ENCODE results near the gene RAD51B. TPM values are rescaled to one million over a fixed set of nuclear protein-coding genes. Genes with fewer than 3 reads are reported as not detected.
"Not testable (repeated sequence)": the region's sequence is repeated elsewhere in the genome, so short reads cannot be mapped to it uniquely, and the experiment has no call there.

Gene RAD51B
- total and polyA plus RNA-seq, 4 experiments from 2014 or later, result 22.0 to 35.7 (median 31.4) TPM

DNA sequence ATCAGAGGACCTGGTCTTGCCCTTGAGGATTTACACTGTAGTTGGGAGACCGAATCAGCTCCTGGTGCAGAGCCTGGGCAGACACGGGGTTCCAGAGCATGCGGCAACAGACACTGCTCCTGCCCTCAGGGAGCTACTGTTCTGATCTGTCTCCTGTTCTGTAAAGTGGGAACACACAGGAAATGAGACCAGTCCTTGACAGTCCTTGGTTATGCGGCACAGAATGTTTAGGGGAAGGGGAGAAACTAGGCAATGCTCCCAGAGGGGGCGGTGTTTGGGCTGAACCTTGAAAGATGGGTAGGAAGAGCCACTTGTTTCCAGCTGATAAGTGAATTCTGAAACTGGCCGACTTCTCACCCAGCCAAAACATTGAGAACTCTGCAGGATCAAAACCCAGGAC is 840.9 kb downstream of the RAD51B start:
- no peak overlapping the region for H3K27ac Mint-ChIP-seq
- CTCF ChIA-PET (ENCODE audit: partially characterized antibody), result interaction anchor here (1.5 kb wide), 1 partner anchor 156 kb away, joined by 3 read pairs; no protein-coding TSS in a partner anchor
- POLR2A ChIA-PET (ENCODE audit: partially characterized antibody), result interaction anchor here (1.0 to 1.4 kb wide), 5 partner anchors 10 to 153 kb away, joined by 3 to 7 read pairs (median 3); no protein-coding TSS in a partner anchor
- Histone ChIP-seq H3K27ac (ENCODE audit: low read depth, low read length) (no peak overlapping the region), H3K36me3 (ENCODE audit: insufficient read depth, low read length) (no peaks in the 10 kb centered on the region), H3K27me3 (ENCODE audit: insufficient read depth, low read length) (no peaks in the 10 kb centered on the region), H3K9me3 (ENCODE audit: control insufficient read depth in 1 of 2, low read length in 2 of 2) (no peaks in the 10 kb centered on the region), H3K4me1 (ENCODE audit: insufficient read depth, low read length) (peaks cover 23% of the 10 kb centered on the region), H3K4me3 (ENCODE audit: low read length in 2 of 2) (no peak overlapping the region)
- H3K27me3 Mint-ChIP-seq, result no peaks in the 10 kb centered on the region
- intact Hi-C loops (cut with micrococcal nuclease), result no loop called here
- H3K4me3 Mint-ChIP-seq, result peak overlapping the region in 2 of 8 donors; percentile 15 to 21
- peaks cover 15 to 39% (median 25%) of the 10 kb centered on the region in 4 donors for H3K4me1 Mint-ChIP-seq
- H3K36me3 Mint-ChIP-seq, result no peaks in the 10 kb centered on the region
- no peak for DNase-seq
- no peaks in the 10 kb centered on the region for H3K9me3 Mint-ChIP-seq

DNA sequence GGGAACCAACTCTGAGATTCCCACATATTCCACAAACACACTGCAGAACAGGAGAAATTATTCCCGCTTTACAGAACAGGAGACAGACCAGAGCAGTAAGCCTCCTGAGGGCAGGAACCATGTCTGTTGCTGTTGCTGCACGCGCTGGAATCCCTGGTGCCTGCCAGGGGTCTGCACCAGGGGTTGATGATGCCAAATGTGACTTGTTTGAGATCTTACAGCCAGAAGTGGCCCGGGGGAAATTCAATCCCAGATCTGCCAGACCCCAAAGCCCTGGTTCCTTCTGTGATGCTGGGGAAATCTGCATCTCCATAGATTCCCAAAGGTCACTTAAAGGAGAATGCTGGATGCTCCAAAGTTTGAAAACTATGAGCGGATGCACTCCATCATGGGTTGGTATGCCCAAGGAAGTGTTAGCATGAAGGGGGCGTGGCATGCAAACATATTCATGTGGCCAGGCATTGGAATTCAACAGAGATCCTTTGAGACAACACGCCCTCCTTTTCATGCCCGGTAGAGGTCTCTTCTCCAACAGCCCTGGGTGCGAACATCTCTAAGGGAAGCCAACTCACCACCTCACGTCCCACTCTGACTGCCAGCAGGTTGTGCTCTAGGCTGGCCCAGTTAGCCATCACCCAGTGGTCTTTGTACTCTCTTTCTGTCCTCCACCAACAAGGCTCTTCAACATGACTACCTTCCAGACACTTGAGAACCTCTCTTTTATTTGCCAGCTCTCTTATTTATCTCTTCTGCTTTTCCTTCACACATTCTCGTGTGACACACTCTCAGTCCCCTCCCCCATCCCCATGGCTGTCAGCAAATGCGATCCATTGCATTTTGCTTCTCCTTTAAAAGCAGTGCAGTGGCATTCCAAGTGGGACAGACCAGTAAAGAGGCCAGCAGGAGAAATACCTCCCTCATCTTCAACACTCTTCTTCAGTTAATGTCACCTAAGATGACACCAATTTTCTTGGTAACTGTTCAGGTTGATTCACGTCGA is 841.9 kb downstream of the RAD51B start:
- no peaks in the 10 kb centered on the region for H3K27me3 Mint-ChIP-seq
- peaks cover 33% of the 10 kb centered on the region for H3K4me1 ChIP-seq (ENCODE audit: insufficient read depth, low read length)
- H3K27ac Mint-ChIP-seq, result peak overlapping the region in 5 of 7 donors; percentile 0 to 38 (median 25)
- no peaks in the 10 kb centered on the region for H3K9me3 ChIP-seq (ENCODE audit: control insufficient read depth in 1 of 2, low read length in 2 of 2)
- no peaks in the 10 kb centered on the region for H3K27me3 ChIP-seq (ENCODE audit: insufficient read depth, low read length)
- no peaks in the 10 kb centered on the region for H3K9me3 Mint-ChIP-seq
- ChIA-PET POLR2A (ENCODE audit: partially characterized antibody) (interaction anchor here (1.3 to 8.0 kb wide), 3 partner anchors 24 to 379 kb away, joined by 4 to 63 read pairs (median 7); partner anchors contain the start of gene ZFP36L1), CTCF (ENCODE audit: partially characterized antibody) (no interaction called here)
- H3K4me3 Mint-ChIP-seq, result peak overlapping the region in 1 of 8 donors; percentile 48
- no peak overlapping the region for H3K27ac ChIP-seq (ENCODE audit: low read depth, low read length)
- no peaks in the 10 kb centered on the region for H3K36me3 Mint-ChIP-seq
- no peaks in the 10 kb centered on the region for H3K36me3 ChIP-seq (ENCODE audit: insufficient read depth, low read length)
- intact Hi-C loops (cut with micrococcal nuclease), result no loop called here
- peaks cover 22 to 49% (median 31%) of the 10 kb centered on the region in 4 donors for H3K4me1 Mint-ChIP-seq
- no peak overlapping the region for H3K4me3 ChIP-seq (ENCODE audit: low read length in 2 of 2)
- no peak for DNase-seq

DNA sequence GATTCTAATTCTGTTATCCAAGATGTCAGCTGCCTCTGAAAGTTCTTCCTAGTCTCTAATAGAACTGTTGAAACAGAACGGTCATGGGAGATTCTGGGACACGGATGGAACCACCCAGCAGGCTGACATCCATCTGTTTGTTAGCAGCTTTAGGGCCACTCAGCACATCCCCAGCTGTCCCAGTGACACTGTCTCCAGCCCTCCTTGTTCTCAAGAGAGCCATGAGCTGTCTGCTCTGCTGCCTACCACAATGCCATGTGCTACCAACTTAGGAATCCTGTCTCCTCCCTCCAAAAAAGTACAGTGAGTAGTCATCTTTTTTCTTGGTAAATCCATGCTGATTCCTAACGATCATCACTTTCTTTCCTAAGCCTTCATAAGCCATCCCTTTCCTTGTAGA is 842.8 kb downstream of the RAD51B start:
- no peaks in the 10 kb centered on the region for H3K9me3 ChIP-seq (ENCODE audit: control insufficient read depth in 1 of 2, low read length in 2 of 2)
- Mint-ChIP-seq H3K36me3 (no peaks in the 10 kb centered on the region), H3K9me3 (no peaks in the 10 kb centered on the region), H3K4me1 (peaks cover 25 to 49% (median 32%) of the 10 kb centered on the region in 4 donors), H3K27me3 (no peaks in the 10 kb centered on the region), H3K4me3 (peak overlapping the region in 6 of 8 donors; percentile 9 to 97 (median 52)), H3K27ac (peak overlapping the region in 2 of 7 donors; percentile 38 to 58)
- ChIA-PET CTCF (ENCODE audit: partially characterized antibody) (interaction anchor here (1.4 kb wide), 1 partner anchor 127 kb away, joined by 3 read pairs; no protein-coding TSS in a partner anchor), POLR2A (ENCODE audit: partially characterized antibody) (interaction anchor here (1.4 to 8.0 kb wide), 6 partner anchors 21 to 379 kb away, joined by 3 to 63 read pairs (median 7); partner anchors contain the start of gene ZFP36L1)
- H3K27ac ChIP-seq (ENCODE audit: low read depth, low read length), result no peak overlapping the region
- intact Hi-C loops (cut with micrococcal nuclease), result no loop called here
- H3K4me1 ChIP-seq (ENCODE audit: insufficient read depth, low read length), result peaks cover 33% of the 10 kb centered on the region
- no peaks in the 10 kb centered on the region for H3K27me3 ChIP-seq (ENCODE audit: insufficient read depth, low read length)
- no peak for DNase-seq
- H3K4me3 ChIP-seq (ENCODE audit: low read length in 2 of 2), result no peak overlapping the region
- H3K36me3 ChIP-seq (ENCODE audit: insufficient read depth, low read length), result no peaks in the 10 kb centered on the region

DNA sequence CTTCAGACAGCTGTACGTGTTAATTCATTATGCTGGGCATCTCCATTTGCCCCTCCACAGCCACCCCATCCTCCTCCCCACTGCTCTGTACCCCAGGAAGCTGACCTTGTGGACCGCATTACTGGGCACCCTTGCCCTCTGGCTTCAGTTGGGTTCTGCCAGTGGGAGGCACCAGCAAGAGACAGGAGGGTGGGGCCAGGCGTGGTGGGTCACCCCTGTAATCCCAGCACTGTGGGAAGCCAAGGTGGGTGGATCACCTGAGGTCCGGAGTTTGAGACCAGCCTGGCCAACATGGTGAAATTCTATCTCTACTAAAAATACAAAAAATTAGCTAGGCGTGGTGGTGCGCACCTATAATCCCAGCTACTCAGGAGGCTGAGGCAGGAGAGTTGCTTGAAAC is 843.2 kb downstream of the RAD51B start:
- peaks cover 33% of the 10 kb centered on the region for H3K4me1 ChIP-seq (ENCODE audit: insufficient read depth, low read length)
- ChIA-PET CTCF (ENCODE audit: partially characterized antibody) (interaction anchor here (1.4 kb wide), 1 partner anchor 127 kb away, joined by 3 read pairs; no protein-coding TSS in a partner anchor), POLR2A (ENCODE audit: partially characterized antibody) (interaction anchor here (1.4 to 8.0 kb wide), 8 partner anchors 20 to 380 kb away, joined by 3 to 63 read pairs (median 7); partner anchors contain the start of gene ZFP36L1)
- H3K27ac ChIP-seq (ENCODE audit: low read depth, low read length); H3K4me3 ChIP-seq (ENCODE audit: low read length in 2 of 2); H3K9me3 ChIP-seq (ENCODE audit: control insufficient read depth in 1 of 2, low read length in 2 of 2); H3K27me3 ChIP-seq (ENCODE audit: insufficient read depth, low read length); intact Hi-C loops (cut with micrococcal nuclease); H3K36me3 Mint-ChIP-seq; H3K36me3 ChIP-seq (ENCODE audit: insufficient read depth, low read length); DNase-seq; H3K27me3 Mint-ChIP-seq; H3K9me3 Mint-ChIP-seq: not testable (repeated sequence)
- H3K4me1 Mint-ChIP-seq, result peaks cover 25 to 49% (median 32%) of the 10 kb centered on the region in 4 donors
- peak overlapping the region in 5 of 7 donors; percentile 88 to 93 (median 88) for H3K27ac Mint-ChIP-seq
- H3K4me3 Mint-ChIP-seq, result peak overlapping the region; percentile 83 to 97 (median 86)

GRCh38 chr14:68663385-68664076 is 844.0 kb downstream of the RAD51B start:
- peak overlapping the region; percentile 83 to 97 (median 86) for H3K4me3 Mint-ChIP-seq
- H3K9me3 Mint-ChIP-seq, result no peaks in the 10 kb centered on the region
- no peaks in the 10 kb centered on the region for H3K27me3 Mint-ChIP-seq
- POLR2A ChIA-PET (ENCODE audit: partially characterized antibody), result interaction anchor here (1.2 to 8.0 kb wide), 10 partner anchors 17 to 157 kb away, joined by 3 to 63 read pairs (median 6); partner anchors contain the start of gene ZFP36L1
- DNase-seq, result peak in 1 of 5 donors; percentile 13
- Histone ChIP-seq H3K4me3 (ENCODE audit: low read length in 2 of 2) (peak overlapping the region; percentile 13 to 65), H3K36me3 (ENCODE audit: insufficient read depth, low read length) (no peaks in the 10 kb centered on the region), H3K9me3 (ENCODE audit: control insufficient read depth in 1 of 2, low read length in 2 of 2) (no peaks in the 10 kb centered on the region), H3K27ac (ENCODE audit: low read depth, low read length) (peak overlapping the region; percentile 3), H3K27me3 (ENCODE audit: insufficient read depth, low read length) (no peaks in the 10 kb centered on the region), H3K4me1 (ENCODE audit: insufficient read depth, low read length) (peaks cover 33% of the 10 kb centered on the region)
- intact Hi-C loops (cut with micrococcal nuclease), result no loop called here
- CTCF ChIA-PET (ENCODE audit: partially characterized antibody), result interaction anchor here (1.0 to 1.8 kb wide), 7 partner anchors 14 to 154 kb away, joined by 3 to 5 read pairs (median 3); no protein-coding TSS in a partner anchor
- peak overlapping the region; percentile 14 to 93 (median 88) for H3K27ac Mint-ChIP-seq
- peaks cover 25 to 49% (median 32%) of the 10 kb centered on the region in 4 donors for H3K4me1 Mint-ChIP-seq
- H3K36me3 Mint-ChIP-seq, result no peaks in the 10 kb centered on the region

GRCh38 chr14:68664225-68664681 is 844.7 kb downstream of the RAD51B start:
- no peaks in the 10 kb centered on the region for H3K9me3 Mint-ChIP-seq
- peak overlapping the region in 5 of 7 donors; percentile 53 to 93 (median 88) for H3K27ac Mint-ChIP-seq
- Histone ChIP-seq H3K4me3 (ENCODE audit: low read length in 2 of 2) (no peak overlapping the region), H3K9me3 (ENCODE audit: control insufficient read depth in 1 of 2, low read length in 2 of 2) (no peaks in the 10 kb centered on the region), H3K27me3 (ENCODE audit: insufficient read depth, low read length) (no peaks in the 10 kb centered on the region), H3K36me3 (ENCODE audit: insufficient read depth, low read length) (no peaks in the 10 kb centered on the region), H3K27ac (ENCODE audit: low read depth, low read length) (no peak overlapping the region), H3K4me1 (ENCODE audit: insufficient read depth, low read length) (peaks cover 33% of the 10 kb centered on the region)
- ChIA-PET CTCF (ENCODE audit: partially characterized antibody) (interaction anchor here (1.0 to 1.8 kb wide), 7 partner anchors 13 to 413 kb away, joined by 3 to 5 read pairs (median 3); no protein-coding TSS in a partner anchor), POLR2A (ENCODE audit: partially characterized antibody) (interaction anchor here (0.9 to 8.0 kb wide), 11 partner anchors 10 to 158 kb away, joined by 3 to 63 read pairs (median 5); partner anchors contain the start of gene ZFP36L1)
- DNase-seq, result no peak
- intact Hi-C loops (cut with micrococcal nuclease), result no loop called here
- peak overlapping the region in 7 of 8 donors; percentile 45 to 97 (median 72) for H3K4me3 Mint-ChIP-seq
- no peaks in the 10 kb centered on the region for H3K36me3 Mint-ChIP-seq
- H3K27me3 Mint-ChIP-seq, result no peaks in the 10 kb centered on the region
- peaks cover 25 to 49% (median 32%) of the 10 kb centered on the region in 4 donors for H3K4me1 Mint-ChIP-seq

All from CD4-positive, alpha-beta memory T cell (primary cell).